22Rv1 (cell line): Measurements from ENCODE around the gene SMIM35.

Experiments used
- H3K27ac ChIP-seq: fragments of 450-650 bp; 2 replicates; pipeline ENCODE4 v1.5.1; 2017
- CTCF ChIP-seq: fragments of 450-650 bp; IDR thresholded peaks from 2 replicates; pipeline ENCODE4 v1.5.1; 2017; ENCODE audit warnings: mild to moderate bottlenecking
- ZFX ChIP-seq: fragments of 450-650 bp; IDR thresholded peaks from 2 replicates; pipeline ENCODE4 v1.6.1; 2017; ENCODE audit warnings: antibody characterized with exemption, borderline replicate concordance

The SMIM35 gene

GRCh38 chr11:118061586-118062125, 25.1 kb downstream of the SMIM35 start:
- TF ChIP-seq ZFX = no peak
- TF ChIP-seq CTCF = no peak
- no peak overlapping the region for H3K27ac ChIP-seq

GRCh38 chr11:118060869-118061268, 25.9 kb downstream of the SMIM35 start:
- TF ChIP-seq ZFX (no peak), CTCF (no peak)
- H3K27ac ChIP-seq = no peak overlapping the region

GRCh38 chr11:118060081-118060661, 26.6 kb downstream of the SMIM35 start:
- no peak for TF ChIP-seq ZFX
- no peak overlapping the region for H3K27ac ChIP-seq

- TF ChIP-seq CTCF (no peak), ZFX (no peak)
- H3K27ac ChIP-seq = no peak overlapping the region
Observed at GRCh38 chr11:118059246-118059940, 27.4 kb downstream of the SMIM35 start.

GRCh38 chr11:118058311-118059245, 28.2 kb downstream of the SMIM35 start:
- no peak for TF ChIP-seq ZFX
- no peak for TF ChIP-seq CTCF
- H3K27ac ChIP-seq = no peak overlapping the region

GRCh38 chr11:118057251-118058145, 29.3 kb downstream of the SMIM35 start:
- TF ChIP-seq ZFX = no peak
- TF ChIP-seq CTCF = no peak
- no peak overlapping the region for H3K27ac ChIP-seq

- no peak for TF ChIP-seq CTCF
- no peak overlapping the region for H3K27ac ChIP-seq
Observed at GRCh38 chr11:118056806-118057205, 30.0 kb downstream of the SMIM35 start.
